ENCODE data around the gene LIPN. TPM values are rescaled to one million over a fixed set of nuclear protein-coding genes. Genes with fewer than 3 reads are reported as not detected.

LIPN gene
- total and polyA plus RNA-seq, 10 donors: 0.07 to 7.1 (median 1.6) TPM; not detected in 2

GRCh38 chr10:88802523-88803285 lies 42.9 kb downstream of the LIPN start, which contains the start of gene LIPM:
LIPM (plus strand) TSS chr10:88802730; CDS start chr10:88802897, 167 bp downstream.
- H3K4me1 ChIP-seq: no peaks in the 10 kb centered on the region
- H3K27ac ChIP-seq: no peak within 1 kb of the TSS
- no peak within 1 kb of the TSS for H3K4me3 ChIP-seq
- intact Hi-C loops (cut with DNase I; ENCODE audit: low total_unique reads): loop anchor here (10.0 kb wide), 1 partner anchor 228 kb away; no protein-coding TSS in a partner anchor
- TF ChIP-seq, protein P1, sequence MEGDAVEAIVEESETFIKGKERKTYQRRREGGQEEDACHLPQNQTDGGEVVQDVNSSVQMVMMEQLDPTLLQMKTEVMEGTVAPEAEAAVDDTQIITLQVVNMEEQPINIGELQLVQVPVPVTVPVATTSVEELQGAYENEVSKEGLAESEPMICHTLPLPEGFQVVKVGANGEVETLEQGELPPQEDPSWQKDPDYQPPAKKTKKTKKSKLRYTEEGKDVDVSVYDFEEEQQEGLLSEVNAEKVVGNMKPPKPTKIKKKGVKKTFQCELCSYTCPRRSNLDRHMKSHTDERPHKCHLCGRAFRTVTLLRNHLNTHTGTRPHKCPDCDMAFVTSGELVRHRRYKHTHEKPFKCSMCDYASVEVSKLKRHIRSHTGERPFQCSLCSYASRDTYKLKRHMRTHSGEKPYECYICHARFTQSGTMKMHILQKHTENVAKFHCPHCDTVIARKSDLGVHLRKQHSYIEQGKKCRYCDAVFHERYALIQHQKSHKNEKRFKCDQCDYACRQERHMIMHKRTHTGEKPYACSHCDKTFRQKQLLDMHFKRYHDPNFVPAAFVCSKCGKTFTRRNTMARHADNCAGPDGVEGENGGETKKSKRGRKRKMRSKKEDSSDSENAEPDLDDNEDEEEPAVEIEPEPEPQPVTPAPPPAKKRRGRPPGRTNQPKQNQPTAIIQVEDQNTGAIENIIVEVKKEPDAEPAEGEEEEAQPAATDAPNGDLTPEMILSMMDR (IDR thresholded peaks at IDR 0.05 in 8 of 11, conservative IDR thresholded peaks at IDR 0.05 in 3 of 11): no peak
- no peak for TF ChIP-seq POLR2A (IDR thresholded peaks at IDR 0.05)
- TF ChIP-seq POLR2AphosphoS5 (IDR thresholded peaks at IDR 0.05): no peak
- 86 to 94% (median 92%) methylated on average over 2 of the region's 2 CpGs for WGBS, 5 donors
- no peak for DNase-seq
- no peaks in the 10 kb centered on the region for H3K9me3 ChIP-seq
- H3K36me3 ChIP-seq: no peaks in the 10 kb centered on the region
- no peaks in the 10 kb centered on the region for H3K27me3 ChIP-seq (replicated peaks in 1 of 7)

GRCh38 chr10:88803641-88804040 lies 43.8 kb downstream of the LIPN start:
- Histone ChIP-seq H3K4me3 (no peak overlapping the region), H3K27ac (no peak overlapping the region), H3K4me1 (no peaks in the 10 kb centered on the region), H3K9me3 (no peaks in the 10 kb centered on the region), H3K27me3 (replicated peaks in 1 of 7) (no peaks in the 10 kb centered on the region), H3K36me3 (no peaks in the 10 kb centered on the region)
- TF ChIP-seq, protein P1 (IDR thresholded peaks at IDR 0.05 in 8 of 11, conservative IDR thresholded peaks at IDR 0.05 in 3 of 11): no peak
- TF ChIP-seq POLR2A (IDR thresholded peaks at IDR 0.05) (no peak), POLR2AphosphoS5 (IDR thresholded peaks at IDR 0.05) (no peak)
- DNase-seq: no peak
- 96 to 98% (median 97%) methylated on average over 2 of the region's 2 CpGs for WGBS, 5 donors
- intact Hi-C loops (cut with DNase I; ENCODE audit: low total_unique reads): loop anchor here (10.0 kb wide), 1 partner anchor 229 kb away; no protein-coding TSS in a partner anchor

DNA sequence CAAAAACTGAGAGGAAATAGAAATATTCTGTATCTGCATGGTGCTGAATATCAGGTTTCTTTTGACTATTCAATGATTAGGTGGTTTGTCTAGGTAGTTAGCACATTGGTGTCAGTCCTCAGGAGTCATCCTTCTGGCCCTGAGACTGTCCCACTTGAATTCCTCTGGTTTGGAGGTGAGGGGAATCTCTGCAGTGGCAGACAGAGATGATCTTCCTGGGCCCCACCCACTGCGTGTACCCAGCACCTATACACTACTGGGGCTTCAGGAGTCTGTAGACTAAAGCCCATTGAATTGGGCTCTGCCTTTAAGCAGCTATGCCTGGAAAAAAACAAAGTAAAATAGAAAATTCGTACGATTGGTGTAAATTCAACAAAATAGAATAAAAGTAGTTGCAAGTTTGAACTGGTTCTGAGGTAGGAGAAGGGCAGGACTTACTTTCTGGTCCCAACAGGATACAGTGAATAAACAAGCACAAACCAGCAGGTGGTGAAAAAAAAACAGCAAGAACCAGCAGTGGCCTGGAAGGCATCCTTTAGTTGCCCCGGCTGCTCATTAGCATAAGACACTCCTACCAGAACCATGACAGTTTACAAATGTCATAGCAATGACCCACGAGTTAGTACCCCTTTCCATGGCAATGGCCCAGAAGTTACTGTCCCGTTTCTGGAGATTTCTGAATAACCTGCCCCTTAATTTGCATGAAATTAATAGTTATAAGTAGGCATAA lies 44.4 kb downstream of the LIPN start:
- no peaks in the 10 kb centered on the region for H3K9me3 ChIP-seq
- no peaks in the 10 kb centered on the region for H3K27me3 ChIP-seq (replicated peaks in 1 of 7)
- H3K4me3 ChIP-seq: no peak overlapping the region
- DNase-seq: no peak
- WGBS, 5 donors: 63 to 87% (median 80%) methylated on average over 6 of the region's 6 CpGs
- intact Hi-C loops (cut with DNase I; ENCODE audit: low total_unique reads): loop anchor here (10.0 kb wide), 1 partner anchor 229 kb away; no protein-coding TSS in a partner anchor
- TF ChIP-seq POLR2A (IDR thresholded peaks at IDR 0.05): no peak
- TF ChIP-seq, protein P1 (IDR thresholded peaks at IDR 0.05 in 8 of 11, conservative IDR thresholded peaks at IDR 0.05 in 3 of 11): no peak
- no peak for TF ChIP-seq POLR2AphosphoS5 (IDR thresholded peaks at IDR 0.05)
- H3K4me1 ChIP-seq: no peaks in the 10 kb centered on the region
- no peaks in the 10 kb centered on the region for H3K36me3 ChIP-seq
- no peak overlapping the region for H3K27ac ChIP-seq

- 19 to 37% (median 25%) methylated on average over 2 of the region's 2 CpGs for WGBS, 5 donors
- no peaks in the 10 kb centered on the region for H3K9me3 ChIP-seq
- no peaks in the 10 kb centered on the region for H3K27me3 ChIP-seq (replicated peaks in 1 of 7)
- TF ChIP-seq, protein P1 (IDR thresholded peaks at IDR 0.05 in 8 of 11, conservative IDR thresholded peaks at IDR 0.05 in 3 of 11): no peak
- no peak for TF ChIP-seq POLR2AphosphoS5 (IDR thresholded peaks at IDR 0.05)
- no peak for TF ChIP-seq POLR2A (IDR thresholded peaks at IDR 0.05)
- no peak overlapping the region for H3K27ac ChIP-seq
- no peaks in the 10 kb centered on the region for H3K36me3 ChIP-seq
- no peak for DNase-seq
- no peak overlapping the region for H3K4me3 ChIP-seq
- H3K4me1 ChIP-seq: peaks cover 0 to 6% (median 0%) of the 10 kb centered on the region in 6 donors
- intact Hi-C loops (cut with DNase I; ENCODE audit: low total_unique reads): loop anchor here (10.0 kb wide), 1 partner anchor 231 kb away; no protein-coding TSS in a partner anchor
These were observed 45.5 kb downstream of the LIPN start for GRCh38 chr10:88805361-88805760.
